GM21515 (cell line): ENCODE data around the gene KLHDC8A.

Experiments
- ATAC-seq: cut with Tn5 transposase; IDR thresholded peaks from one replicate; pipeline ENCODE4 v1.9.1; 2021; ENCODE audit not compliant: unreplicated experiment

Gene KLHDC8A

DNA sequence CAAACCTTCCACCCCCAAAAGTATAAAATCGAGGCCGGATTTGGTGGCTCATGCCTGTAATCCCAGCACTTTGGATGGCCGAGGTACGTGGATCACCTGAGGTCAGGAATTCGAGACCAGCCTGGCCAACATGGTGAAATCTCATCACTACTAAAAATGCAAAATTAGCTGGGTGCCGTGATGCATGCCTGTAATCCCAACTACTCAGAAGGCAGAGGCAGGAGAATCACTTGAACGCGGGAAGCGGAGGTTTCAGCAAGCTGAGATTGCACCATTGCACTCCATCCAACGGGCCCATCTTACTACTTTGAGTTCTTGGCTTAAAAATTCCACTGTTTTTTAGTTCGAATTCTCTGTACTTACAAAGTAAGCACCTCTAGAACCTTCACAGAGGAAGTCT lies 11.0 kb downstream of the KLHDC8A start:
- no peak for ATAC-seq

DNA sequence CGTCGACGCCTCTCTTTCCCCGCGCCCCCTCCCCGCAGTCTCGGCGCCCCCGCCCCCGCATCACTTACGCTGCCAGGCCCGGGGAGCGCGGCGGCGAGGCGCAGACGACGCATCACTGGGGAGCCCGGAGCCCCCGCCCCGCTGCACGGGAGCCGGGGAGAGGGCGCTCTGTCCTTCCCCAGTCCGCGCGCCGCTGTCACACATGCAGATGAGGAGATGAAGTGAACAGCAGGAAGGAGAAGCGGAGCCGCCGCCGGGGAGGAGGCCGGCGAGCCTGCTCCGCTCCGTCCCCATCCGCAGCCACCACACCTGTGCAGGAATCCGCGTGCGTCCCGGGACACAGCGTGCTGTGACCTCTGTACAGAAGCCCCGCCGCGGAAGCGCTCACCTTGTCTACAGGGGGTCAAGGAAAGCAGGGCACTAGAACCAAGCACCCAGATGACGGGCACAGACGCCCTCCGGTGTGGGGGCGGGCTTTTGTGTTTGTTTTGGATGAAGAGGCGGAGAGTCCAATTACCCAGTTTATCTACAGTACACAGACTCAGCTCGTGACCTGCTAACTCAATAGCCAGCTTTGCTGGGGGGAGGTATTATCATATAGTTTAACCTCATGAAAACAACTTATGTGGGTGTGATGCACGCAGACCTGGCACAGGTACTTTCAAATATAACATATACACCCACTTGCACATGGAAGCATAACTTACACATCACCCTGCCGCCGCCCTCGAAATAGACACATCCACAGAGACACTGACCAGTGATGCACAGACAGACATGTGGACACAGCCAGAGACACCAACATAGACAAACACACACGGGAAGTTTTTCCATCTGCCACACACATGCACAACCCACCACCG lies 12.4 kb downstream of the KLHDC8A start:
- ATAC-seq, result no peak

DNA sequence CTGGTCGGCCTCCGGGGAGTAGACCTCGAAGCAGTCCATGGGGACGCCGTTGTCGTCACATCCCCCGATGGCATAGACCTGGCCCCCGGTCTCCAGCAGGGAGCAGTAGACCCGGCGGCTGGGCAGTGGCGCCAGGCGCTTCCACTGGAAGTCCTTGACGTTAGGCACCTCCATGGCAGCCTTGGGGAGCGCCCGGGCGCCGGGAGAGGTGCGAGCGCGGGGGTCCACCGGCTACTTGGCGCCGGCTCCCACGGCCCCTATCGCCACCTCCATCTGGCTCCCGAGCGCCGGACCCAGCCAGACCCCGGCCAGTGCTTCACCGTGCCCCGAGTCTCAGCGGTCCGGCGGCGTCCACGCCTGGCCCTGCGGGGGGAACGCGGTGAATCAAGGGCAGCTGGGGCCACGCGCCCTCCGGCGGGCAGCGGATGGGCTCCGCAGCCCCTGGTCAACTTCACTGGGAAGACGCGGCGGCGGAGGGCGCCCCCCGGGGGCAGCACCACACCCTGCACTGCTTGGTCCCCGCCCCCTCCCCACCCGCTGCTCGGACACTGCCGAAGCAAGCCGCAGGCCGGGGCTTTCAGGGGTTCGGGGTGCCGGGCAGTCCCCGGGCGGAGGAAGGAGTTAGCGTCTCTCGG lies 13.2 kb downstream of the KLHDC8A start:
- no peak for ATAC-seq

DNA sequence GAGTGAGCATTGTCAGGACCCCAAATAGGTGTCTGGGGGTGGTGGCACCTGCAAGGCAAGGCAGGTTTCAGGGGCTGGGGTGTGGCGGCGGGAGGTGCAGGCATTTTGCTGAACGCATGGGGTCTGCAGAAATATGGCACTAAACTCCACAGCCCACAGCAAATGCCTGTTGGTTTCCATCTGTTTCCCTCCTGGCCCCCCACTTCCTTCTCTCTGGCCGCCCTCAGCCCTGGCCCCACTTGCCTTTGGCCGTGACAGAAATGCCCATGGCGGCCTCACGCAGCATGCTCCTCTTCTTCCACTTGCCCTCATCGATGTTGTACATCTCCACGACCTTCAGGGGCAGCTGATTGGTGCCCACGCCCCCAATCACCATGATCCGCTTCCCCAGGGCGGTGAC lies 13.7 kb downstream of the KLHDC8A start:
- no peak for ATAC-seq

DNA sequence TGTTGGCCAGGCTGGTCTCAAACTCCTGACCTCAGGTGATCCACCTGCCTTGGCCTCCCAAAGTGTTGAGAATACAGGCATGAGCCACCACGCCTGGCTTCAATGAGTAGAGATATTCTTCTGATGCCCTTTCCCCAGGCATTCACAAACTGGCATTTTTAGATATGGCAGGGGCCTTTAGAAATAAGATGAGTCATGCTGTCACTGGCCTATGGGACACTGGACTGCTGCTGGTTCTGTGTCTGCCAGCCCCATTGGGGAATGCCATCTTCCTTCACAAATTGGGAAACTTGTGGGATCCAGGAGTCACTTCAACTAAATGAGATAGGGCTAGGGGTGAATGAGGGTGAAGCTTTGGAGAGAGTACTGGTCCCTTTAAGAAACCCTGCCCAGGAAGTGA lies 16.0 kb downstream of the KLHDC8A start:
- ATAC-seq, result no peak

DNA sequence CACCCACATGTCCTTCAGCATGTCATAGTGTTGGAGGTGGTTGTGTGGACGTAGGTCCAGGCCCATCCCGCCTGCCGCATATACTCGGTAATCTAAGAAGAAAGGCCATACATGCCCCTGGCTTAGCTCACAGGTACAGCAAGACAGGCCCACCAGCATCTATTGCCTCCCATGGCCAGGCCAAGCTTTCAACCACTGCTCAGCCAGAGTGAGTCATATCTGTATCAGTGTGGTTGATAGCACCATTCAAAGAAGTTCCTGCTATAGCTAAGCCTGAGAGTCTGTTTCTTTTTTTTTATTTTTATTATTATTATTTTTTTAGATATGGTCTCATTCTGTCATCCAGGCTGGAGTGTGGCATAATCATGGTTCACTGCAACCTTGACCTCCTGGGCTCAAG lies 17.0 kb downstream of the KLHDC8A start:
- no peak for ATAC-seq

DNA sequence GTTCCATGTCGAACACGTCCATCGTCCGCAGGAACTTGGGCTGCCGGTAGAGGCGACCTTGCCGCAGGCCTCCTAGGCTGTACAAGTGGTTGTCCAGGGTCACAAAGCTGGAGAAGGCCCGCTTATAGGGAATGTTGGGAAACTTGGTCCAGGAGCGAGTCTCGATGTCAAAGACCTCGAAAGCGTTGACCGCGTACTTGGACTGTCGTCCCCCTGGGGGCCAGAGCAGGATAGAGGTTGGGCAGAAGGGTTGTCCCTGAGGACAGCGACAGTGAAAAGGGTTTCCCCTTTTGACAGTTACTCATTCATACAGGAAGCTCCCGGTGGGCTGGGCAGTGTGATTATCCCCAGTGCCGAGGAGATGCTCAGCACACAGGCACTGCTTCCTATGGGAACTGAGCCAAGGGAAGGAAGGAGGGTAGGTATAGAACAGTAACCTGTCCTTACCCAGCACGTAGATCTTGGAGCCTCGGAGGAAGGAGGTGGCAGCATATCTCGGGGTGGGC lies 17.5 kb downstream of the KLHDC8A start:
- ATAC-seq, result no peak

DNA sequence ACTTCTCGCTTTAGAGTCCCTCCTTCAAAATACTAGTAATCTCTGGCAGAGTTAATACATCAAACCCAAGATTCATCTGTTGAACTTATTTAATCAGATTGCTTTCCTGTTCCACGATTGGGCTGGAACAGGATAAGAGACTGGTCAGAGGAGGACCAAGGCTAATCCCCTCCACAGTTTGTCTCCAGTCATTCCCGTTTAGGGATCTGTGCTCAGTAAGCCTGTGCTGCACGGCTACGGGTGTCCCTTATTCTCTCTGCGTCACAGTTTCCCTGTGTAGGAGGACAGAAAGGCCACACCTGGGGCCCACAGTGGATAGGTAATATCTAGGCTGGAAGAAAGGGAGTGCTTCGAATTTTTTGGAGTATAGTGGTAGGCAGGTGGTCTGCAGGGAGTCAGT lies 18.7 kb downstream of the KLHDC8A start:
- ATAC-seq, result no peak

DNA sequence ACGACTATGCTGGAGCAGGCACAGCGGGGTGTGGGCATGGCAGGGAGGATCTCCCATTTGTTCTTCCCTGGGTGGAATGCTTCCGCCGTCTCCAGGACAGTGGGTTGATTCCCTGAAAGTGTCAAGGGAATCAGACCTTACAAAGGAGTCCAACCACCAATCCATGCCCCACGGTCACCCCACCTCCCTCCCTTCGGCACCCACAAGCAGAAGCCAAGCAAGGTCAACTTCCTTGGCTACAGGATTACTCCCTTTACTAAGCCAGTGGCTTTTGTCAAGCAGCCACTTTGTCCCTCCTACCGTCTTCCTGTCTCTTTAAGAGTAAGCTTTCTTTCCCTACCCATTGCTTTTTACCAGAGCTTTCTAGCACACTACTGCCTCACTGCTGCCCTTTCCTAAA lies 19.2 kb downstream of the KLHDC8A start:
- no peak for ATAC-seq

DNA sequence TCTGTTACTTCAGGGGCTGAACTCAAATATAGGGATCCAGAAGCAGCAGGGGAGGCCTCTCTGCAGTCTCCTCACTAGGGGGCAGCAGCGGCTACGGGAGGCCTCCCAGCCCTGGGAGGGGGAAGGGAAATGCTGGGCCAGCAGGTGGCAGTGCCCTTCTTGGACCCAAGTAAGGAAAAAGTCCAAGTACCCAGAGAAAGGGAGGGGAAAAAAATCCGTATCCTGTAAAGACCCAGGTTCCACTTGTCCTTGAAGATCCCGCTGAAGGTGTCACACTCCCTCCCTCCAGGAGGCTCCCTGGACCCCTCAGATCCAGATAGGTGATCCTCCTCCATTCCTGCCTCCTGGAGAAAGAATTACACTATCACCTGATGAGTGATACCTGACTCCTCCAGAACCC lies 21.0 kb downstream of the KLHDC8A start:
- no peak for ATAC-seq

DNA sequence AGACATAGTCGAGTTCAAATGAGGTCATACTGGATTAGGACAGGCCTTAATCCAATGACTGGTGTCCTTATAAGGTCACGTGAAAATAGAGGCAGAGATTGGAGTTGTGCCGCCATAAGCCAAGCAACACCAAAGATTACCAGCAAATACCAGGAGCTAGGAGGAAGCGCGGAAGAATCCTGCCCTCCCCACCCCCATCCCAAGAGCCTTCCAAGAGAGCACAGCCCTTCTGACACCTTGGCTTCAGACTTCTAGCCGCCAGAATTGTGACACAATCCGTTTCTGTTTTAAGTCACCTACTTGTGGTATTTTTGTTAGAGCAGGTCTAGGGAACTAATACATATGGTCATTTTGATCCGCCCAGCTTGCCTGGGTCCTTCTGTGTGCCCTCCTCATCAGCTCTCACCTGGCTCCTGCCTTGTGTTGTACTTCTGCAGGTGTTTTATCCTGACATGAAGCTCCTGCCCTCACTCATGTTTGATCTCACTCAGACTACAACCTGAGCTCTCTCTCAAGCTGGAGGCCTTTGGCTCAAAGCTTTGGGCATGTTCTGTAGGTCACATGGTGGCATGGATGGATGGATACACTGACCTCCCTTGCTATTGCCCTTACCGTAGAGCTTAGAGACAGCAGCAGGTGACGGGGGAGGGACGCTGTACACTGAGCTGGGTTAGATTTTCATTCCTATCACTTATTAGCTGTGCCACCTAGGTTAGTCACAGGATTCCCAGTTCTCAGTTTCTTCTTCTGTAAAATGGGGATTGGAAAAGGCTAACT lies 24.5 kb downstream of the KLHDC8A start:
- no peak for ATAC-seq

DNA sequence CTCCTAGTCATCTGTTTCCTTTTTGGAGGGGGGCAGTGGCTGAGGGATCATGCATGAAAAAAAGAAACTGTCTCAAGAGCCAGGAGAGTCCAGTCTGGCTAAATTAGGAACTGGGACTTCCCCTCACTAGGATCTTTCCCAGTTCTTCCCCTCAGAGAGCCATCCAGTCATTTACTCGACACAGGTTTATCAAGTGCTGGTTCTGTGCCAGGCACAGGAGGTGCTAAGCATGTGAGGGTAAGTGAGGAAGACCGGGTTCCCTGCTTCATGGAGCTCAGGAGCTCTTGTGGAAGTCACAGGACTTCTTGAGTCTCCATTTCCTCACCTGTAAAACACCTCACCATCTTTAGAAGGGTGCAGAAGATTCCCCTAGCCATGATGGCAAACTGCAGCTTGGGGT lies 26.6 kb downstream of the KLHDC8A start:
- no peak for ATAC-seq

DNA sequence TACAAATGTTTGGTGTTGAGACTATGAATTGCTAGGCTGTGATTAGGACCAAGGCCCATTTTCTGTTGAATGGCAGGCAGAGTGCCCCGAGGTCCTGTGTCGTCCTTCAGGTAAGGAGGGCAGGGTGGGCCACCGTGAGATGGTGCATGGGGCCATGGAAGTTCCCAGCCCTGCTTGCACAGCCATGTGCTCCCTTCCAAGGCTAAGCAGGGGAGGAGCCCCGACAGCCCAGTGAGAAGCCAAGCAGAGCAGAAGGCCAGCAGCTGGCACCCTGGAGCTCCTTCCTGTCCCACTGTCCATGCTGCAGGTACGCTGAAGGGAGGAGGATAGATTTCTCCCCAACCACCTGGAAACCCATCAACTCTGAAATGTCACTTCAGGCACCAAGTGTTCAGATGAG lies 27.0 kb downstream of the KLHDC8A start:
- ATAC-seq, result no peak

DNA sequence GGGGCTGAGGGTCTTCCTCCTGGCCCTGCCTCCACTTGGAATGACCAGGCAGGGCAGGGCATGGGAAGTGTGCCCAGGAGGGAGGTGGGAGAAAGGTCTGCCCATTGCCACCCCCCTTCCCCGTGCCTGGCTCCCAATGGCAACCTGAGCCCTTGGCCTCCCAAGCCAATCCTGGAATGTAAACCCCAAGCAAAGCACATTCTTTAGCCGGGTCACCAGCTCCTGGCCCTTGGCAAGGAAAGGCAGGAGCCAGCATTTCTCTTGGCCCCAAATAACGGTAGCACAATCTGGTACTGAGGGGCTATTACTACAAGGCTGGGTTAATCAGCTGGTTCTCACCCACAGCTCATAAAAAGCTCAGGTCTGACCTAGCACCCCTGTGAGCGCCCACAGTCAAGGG lies 28.2 kb downstream of the KLHDC8A start:
- ATAC-seq, result no peak

DNA sequence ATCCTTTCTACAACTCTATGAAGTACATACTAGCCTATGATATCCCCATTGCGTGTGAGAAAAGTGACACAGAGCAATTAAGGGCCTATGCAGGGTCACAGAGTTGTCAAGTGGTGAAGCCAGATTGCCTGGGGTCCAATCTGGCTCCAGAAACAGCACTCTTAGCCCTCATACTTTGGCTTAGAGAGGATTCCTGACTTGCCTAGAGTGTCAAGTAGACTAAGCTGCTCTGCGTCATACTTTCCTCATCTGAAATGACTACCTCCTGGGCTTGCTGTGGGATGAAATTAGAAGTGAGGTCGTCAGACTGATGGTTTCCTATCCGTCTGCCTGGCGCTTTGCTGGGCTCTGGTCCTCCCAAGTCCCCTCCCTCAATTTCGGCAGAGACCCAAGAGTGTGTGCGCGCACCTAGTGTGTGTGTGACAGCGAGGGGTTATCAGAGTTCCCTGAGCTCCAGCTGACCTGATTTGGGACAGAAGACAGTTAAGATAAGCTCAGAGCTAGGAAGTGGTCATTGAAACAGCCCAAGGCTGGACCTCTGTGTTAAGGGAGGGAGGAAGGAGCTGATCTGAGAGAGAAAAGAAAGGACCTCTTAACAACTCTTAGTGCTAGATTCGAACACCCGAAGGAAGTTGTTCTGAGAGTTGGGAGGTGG lies 29.8 kb downstream of the KLHDC8A start:
- ATAC-seq, result no peak

DNA sequence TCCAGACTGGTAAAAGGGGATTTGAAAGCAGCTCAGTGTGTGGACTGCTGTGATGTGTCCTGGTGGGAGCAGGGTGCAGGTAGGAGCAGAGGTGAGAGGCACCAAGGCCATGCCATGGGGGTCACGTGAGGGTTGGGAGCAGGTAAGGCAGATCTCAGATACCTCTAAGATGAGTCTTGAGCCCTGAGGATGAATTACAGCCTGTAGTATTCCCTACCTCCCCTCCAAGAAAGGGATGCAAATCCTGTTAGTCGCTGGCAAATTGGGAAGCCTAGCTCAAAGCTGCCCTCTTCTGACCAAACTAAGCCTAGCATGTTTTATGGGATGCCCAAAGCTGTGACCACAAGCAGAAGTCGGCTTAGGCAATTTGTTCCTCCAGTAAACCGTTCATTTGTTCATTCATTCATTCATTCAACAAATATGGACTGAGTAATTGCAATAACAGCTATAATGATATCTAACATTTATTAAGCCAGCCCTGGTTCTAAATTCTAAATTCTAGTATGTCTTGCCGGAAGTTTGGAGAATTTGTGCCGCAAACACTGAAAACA lies 31.3 kb downstream of the KLHDC8A start:
- ATAC-seq, result no peak

DNA sequence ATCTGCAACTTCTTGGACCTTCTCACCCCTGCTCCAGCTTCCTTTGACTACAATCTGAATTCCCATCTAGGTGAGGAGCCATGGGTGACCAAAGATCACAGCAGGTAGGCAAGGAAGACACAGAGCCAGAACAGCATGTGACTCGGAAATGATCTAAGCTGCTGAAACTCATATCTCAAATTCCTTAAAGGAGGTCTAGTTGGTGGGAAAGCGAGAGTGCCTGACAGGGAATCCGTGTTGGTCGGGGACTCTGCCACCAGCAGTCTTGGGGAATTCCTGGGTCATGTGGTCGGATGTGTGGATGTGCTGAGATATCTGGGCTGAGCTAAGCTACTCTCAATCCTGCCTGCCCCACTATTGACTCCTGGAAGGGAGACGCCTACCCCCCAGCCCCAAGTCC lies 31.9 kb downstream of the KLHDC8A start:
- no peak for ATAC-seq

DNA sequence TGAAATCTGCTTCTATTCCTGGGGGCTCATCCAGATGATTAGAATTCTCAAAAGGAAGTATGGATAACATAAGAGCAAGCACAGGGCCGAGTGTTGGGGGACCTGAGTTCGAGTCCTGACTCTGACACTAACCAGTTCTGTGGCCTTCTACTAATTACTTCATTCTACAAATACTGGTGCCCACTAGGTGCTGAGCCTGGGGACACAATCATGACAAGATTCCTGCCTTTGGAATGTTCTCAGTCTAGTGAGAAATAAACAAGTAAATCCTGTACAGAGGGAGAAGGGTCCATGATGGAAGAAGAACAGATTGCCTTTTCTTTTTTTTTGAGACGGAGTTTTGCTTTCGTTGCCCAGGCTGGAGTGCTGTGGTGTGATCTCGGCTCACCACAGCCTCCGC lies 32.9 kb downstream of the KLHDC8A start:
- no peak for ATAC-seq

DNA sequence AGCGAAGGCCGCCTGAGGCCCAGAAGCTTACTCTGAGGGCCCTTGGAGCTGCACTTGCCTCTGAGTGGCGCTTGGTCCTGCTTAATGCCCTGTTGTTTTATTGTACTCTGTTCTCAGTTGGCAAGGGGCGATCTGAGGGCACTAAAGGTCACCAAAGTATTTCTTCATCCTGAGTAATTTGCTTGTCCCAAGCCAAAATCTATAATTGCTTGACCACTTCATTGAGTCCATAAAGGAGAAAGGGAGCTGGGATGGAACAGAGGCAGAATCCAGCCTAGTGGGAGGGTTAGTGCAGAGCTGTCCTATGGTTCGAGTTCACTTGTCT lies 34.8 kb downstream of the KLHDC8A start:
- no peak for ATAC-seq

DNA sequence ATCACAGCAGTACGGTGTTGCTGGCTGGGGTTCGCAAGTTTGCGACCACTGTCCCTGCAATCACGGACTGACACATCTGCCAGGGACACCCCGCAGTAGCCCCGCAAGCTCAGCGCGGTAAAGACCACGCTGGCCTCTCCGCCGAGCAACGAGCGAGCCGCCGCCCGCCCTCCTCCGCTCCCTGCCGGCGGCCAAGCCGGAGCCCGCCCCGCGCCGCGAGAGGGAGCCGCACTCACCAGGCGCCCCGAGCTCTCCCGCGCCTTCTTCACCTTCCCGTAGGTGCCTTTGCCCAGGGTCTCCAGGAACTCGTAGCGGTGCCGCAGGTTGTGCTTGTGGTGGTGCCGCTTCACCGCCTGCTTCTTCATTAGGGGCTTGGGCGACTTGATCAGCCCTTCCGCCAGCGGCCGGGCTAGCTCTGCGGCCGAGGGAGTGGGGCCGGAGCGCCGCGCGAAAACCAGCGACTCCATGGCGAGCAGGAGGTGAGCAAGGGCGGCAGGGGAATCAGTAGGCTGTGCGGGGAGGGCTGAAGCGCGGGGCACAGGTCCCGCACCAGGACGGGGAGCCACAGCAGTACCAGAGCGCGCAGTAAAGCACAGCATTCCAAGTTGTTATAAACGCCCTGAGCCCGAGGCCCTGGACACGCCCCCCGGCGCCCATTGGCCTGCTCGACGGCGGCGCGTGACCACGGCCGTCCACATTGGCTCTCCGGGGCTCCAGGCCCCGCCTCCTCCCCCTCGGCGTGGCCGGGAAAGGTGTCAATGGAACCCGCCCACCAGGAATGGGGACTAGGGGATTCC lies 35.4 kb downstream of the KLHDC8A start, which contains the start of gene NUAK2:
NUAK2 (minus strand) TSS at position 584 of the 797 bp plus-strand sequence; CDS start at position 467, 117 bp downstream.
- no peak for ATAC-seq
